Retinal pigment epithelial cell (primary cell): Measurements from ENCODE around the gene KIRREL1.

Experiments
- DNase-seq: peaks from one replicate; pipeline ENCODE4 v3.0.0-alpha.2; 2010; ENCODE audit warnings: low read depth
- H3K4me3 ChIP-seq: 2 replicates; pipeline ENCODE4 v1.5.1; 2011; ENCODE audit warnings: mild to moderate bottlenecking, low read length, control low read depth, moderate library complexity
- CTCF ChIP-seq: conservative IDR thresholded peaks from 2 replicates; pipeline ENCODE4 v1.5.1; 2011; ENCODE audit warnings: low read depth, low read length, control low read depth, inconsistent platforms

KIRREL1 gene

GRCh38 chr1:158039380-158039779, 45.9 kb downstream of the KIRREL1 start:
- H3K4me3 ChIP-seq = no peak overlapping the region
- DNase-seq = no peak
- TF ChIP-seq CTCF = no peak

- H3K4me3 ChIP-seq = no peak overlapping the region
- TF ChIP-seq CTCF = no peak
- no peak for DNase-seq
Observed at GRCh38 chr1:158040323-158040722, 46.9 kb downstream of the KIRREL1 start.

- no peak overlapping the region for H3K4me3 ChIP-seq
- DNase-seq = no peak
- TF ChIP-seq CTCF = peak; percentile 17
Observed at GRCh38 chr1:158043232-158043631, 49.8 kb downstream of the KIRREL1 start.

GRCh38 chr1:158045639-158046038, 52.2 kb downstream of the KIRREL1 start:
- no peak overlapping the region for H3K4me3 ChIP-seq
- no peak for TF ChIP-seq CTCF
- peak; percentile 93 for DNase-seq

- no peak overlapping the region for H3K4me3 ChIP-seq
Observed at GRCh38 chr1:158046715-158047510, 53.5 kb downstream of the KIRREL1 start.

GRCh38 chr1:158048371-158049067, 55.1 kb downstream of the KIRREL1 start:
- no peak for DNase-seq
- no peak overlapping the region for H3K4me3 ChIP-seq
- no peak for TF ChIP-seq CTCF

More at GRCh38 chr1:158046715-158047510, 53.5 kb downstream of the KIRREL1 start:
- no peak for TF ChIP-seq CTCF
- no peak for DNase-seq
